ENCODE results near the gene MEIS2.

GRCh38 chr15:36904715-36905114, 195.6 kb downstream of the MEIS2 start:
- no peak for TF ChIP-seq BHLHE40 (IDR thresholded peaks at IDR 0.05; ENCODE audit: low read depth, low read length)
- no peak for TF ChIP-seq CTCF (IDR thresholded peaks at IDR 0.05)
- TF ChIP-seq JUN (IDR thresholded peaks at IDR 0.05) = no peak
- TF ChIP-seq RAD21 (conservative IDR thresholded peaks at IDR 0.05 in 1 of 2, IDR thresholded peaks at IDR 0.05 in 1 of 2) = no peak
- no peak for TF ChIP-seq ATOH8 (CRISPR knock-in tag; IDR thresholded peaks at IDR 0.05; ENCODE audit: low read depth)
- TF ChIP-seq REST (IDR thresholded peaks at IDR 0.05) = no peak
